Stimulated activated CD8-positive, alpha-beta memory T cell treated with anti-CD3 and anti-CD28 coated beads, Interleukin-12 subunit alpha, Interleukin-12 subunit beta, amount 100 ng/mL, for 1 hour (primary cell): ENCODE measurements around the gene PICK1.
"Not testable (repeated sequence)": the region's sequence is repeated elsewhere in the genome, so short reads cannot be mapped to it uniquely, and the experiment has no call there.

Experiments used
- DNase-seq: peaks from one replicate; pipeline ENCODE4 v3.0.0-alpha.2; 2020; ENCODE audit warnings: low read depth

Gene PICK1

GRCh38 chr22:38115423-38116205, 58.4 kb downstream of the PICK1 start:
- DNase-seq: no peak

DNA sequence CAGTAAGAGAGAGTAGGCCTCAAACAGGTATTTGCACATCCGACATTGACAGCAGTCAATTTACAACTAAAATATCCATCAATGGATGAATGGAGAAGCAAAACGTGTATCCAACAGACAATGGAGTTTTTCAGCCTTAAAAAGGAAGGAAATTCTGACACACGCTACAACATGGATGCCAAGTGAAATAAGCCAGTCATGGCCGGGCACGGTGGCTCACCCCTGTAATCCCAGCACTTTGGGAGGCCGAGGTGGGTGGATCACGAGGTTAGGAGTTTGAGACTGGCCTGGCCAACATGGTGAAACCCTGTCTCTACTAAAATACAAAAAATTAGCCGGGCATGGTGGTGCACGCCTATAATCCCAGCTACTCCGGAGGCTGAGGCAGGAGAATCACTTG, 60.4 kb downstream of the PICK1 start:
- DNase-seq: not testable (repeated sequence)

GRCh38 chr22:38118182-38118581, 61.0 kb downstream of the PICK1 start:
- no peak for DNase-seq

GRCh38 chr22:38118747-38119146, 61.5 kb downstream of the PICK1 start:
- DNase-seq: not testable (repeated sequence)

- DNase-seq: no peak
Observed at GRCh38 chr22:38120359-38121110, 63.3 kb downstream of the PICK1 start.

DNA sequence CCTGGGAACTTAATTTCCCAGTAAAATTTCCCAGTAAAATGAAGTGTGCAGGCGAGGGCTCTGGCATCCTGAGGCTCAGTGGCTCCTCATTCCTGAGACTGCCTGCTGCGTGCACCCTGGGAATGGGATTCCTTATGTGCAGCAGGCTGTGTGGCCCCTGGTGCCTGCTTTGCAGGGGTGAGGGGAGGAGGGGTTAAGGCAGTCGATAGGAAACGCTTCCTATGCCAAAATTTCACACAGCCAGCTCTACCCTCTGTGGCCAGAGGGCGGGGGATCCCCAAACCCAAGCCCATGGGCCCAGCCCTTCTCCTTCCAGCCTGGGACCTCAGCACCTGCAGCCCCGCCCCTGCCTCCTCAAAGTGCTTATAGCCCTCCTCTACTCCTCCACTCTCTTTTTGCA, 65.4 kb downstream of the PICK1 start:
- DNase-seq: no peak

- DNase-seq: no peak
Observed at GRCh38 chr22:38124236-38124974, 67.2 kb downstream of the PICK1 start.

GRCh38 chr22:38125038-38125610, 67.9 kb downstream of the PICK1 start:
- DNase-seq: no peak
